ENCODE data around the gene RD3L. TPM values are rescaled to one million over a fixed set of nuclear protein-coding genes. Genes with fewer than 3 reads are reported as not detected.

The RD3L gene
- total and polyA plus RNA-seq, 10 of the 15 experiments (the other 5 are each of a cell fraction or from before 2014, with no cell fraction given), result not detected

- no peak for TF ChIP-seq E2F4 (IDR thresholded peaks at IDR 0.05; ENCODE audit: low read depth, low read length)
- TF ChIP-seq KLF5 (IDR thresholded peaks at IDR 0.05; ENCODE audit: partially characterized antibody), result no peak
- TF ChIP-seq RAD51 (IDR thresholded peaks at IDR 0.05), result no peak
- no peak for TF ChIP-seq NR2F1 (conservative IDR thresholded peaks at IDR 0.05)
- TF ChIP-seq BRCA1 (IDR thresholded peaks at IDR 0.05; ENCODE audit: low read depth, low read length), result no peak
These were observed 31.9 kb downstream of the RD3L start (continued) for GRCh38 chr14:103910262-103910935.

- no peaks in the 10 kb centered on the region for H3K79me2 ChIP-seq (ENCODE audit: control insufficient read depth, insufficient read depth, low read length)
- ChIA-PET CTCF (interaction anchor here (0.6 to 4.7 kb wide), 16 partner anchors 9 to 191 kb away, joined by 3 to 81 read pairs (median 4); a partner anchor contains a TSS), POLR2A (interaction anchor here (0.8 kb wide), 1 partner anchor 11 kb away, joined by 3 read pairs; no protein-coding TSS in a partner anchor), RAD21 (ENCODE audit: unreplicated experiment) (interaction anchor here (1.0 to 3.2 kb wide), 2 partner anchors 101 to 104 kb away, joined by 3 to 24 read pairs; no protein-coding TSS in a partner anchor), SMC1A (ENCODE audit: uncharacterized antibody, unreplicated experiment) (interaction anchor here (0.7 to 3.0 kb wide), 9 partner anchors 11 to 153 kb away, joined by 3 to 25 read pairs (median 4); no protein-coding TSS in a partner anchor)
- no peak overlapping the region; the same call in 1 of the 2 replicates for H2AFZ ChIP-seq (ENCODE audit: control insufficient read depth, low read depth, low read length)
- BruUV-seq (replicated peaks), result no TSS peak
- no peaks in the 10 kb centered on the region for H3K9me3 ChIP-seq (replicated peaks; ENCODE audit: control insufficient read depth, insufficient read depth, low read length)
- in situ Hi-C loops (cut with MboI) (loop anchor here (5.0 kb wide), 1 partner anchor 102 kb away; no protein-coding TSS in a partner anchor), intact Hi-C loops (cut with micrococcal nuclease; ENCODE audit: unreplicated experiment) (loop anchor here (1.0 to 10.0 kb wide), 2 partner anchors 101 to 335 kb away; no protein-coding TSS in a partner anchor)
- FAIRE-seq (no peak), DNase-seq (ENCODE audit: low read depth, low spot score) (no peak), ATAC-seq (no peak)
- no peak overlapping the region for H3K4me3 ChIP-seq
- WGBS (ENCODE audit: insufficient coverage, insufficient replicate concordance, low lambda C conversion rate, missing lambda C conversion rate), result 92% methylated on average over 25 of the region's 26 CpGs
- no peak for TF ChIP-seq EED (IDR thresholded peaks at IDR 0.05; ENCODE audit: low read depth)
- TF ChIP-seq KLF5 (IDR thresholded peaks at IDR 0.05; ENCODE audit: partially characterized antibody), result no peak
- TF ChIP-seq ZNF24 (IDR thresholded peaks at IDR 0.05), result no peak
- no peak for TF ChIP-seq ZNF592 (IDR thresholded peaks at IDR 0.05)
- no peaks in the 10 kb centered on the region for H3K4me1 ChIP-seq (ENCODE audit: control insufficient read depth, insufficient read depth, low read length)
- H3K4me2 ChIP-seq (ENCODE audit: control insufficient read depth, insufficient read depth), result no peak overlapping the region
- H3K9ac ChIP-seq (ENCODE audit: control insufficient read depth, insufficient read depth, low read length), result no peak overlapping the region
- no peaks in the 10 kb centered on the region for H3K27me3 ChIP-seq (replicated peaks in 1 of 2; ENCODE audit: control insufficient read depth in 2 of 2, insufficient read depth in 2 of 2, low read length in 1 of 2)
- no peak overlapping the region for H3K27ac ChIP-seq (ENCODE audit: control insufficient read depth, insufficient read depth)
- no peaks in the 10 kb centered on the region for H4K20me1 ChIP-seq (ENCODE audit: control insufficient read depth, insufficient read depth)
- H3K36me3 ChIP-seq (ENCODE audit: control insufficient read depth in 2 of 2, insufficient read depth in 2 of 2, low read length in 1 of 2), result peaks cover 1 to 12% of the 10 kb centered on the region in 2 experiments
These were observed 32.6 kb downstream of the RD3L start for GRCh38 chr14:103909531-103910261.
